Right lobe of liver (tissue), 4 donors: Measurements from ENCODE around the gene FAM180A.

ENCODE experiments used
- POLR2A ChIP-seq: fragments of 450-650 bp; IDR thresholded peaks from one replicate; pipeline ENCODE4 v1.6.1; 2017; ENCODE audit warnings: antibody characterized with exemption, mild to moderate bottlenecking
- TF ChIP-seq, protein P1 (sequence below), 4 donors: fragments of 200-600 bp in 3 of 4; fragments of 450-650 bp in 1 of 4; IDR thresholded peaks; one replicate each; pipeline versions ENCODE4 v1.5.1 to v1.8.0; 2016 to 2022; ENCODE audit warnings: antibody characterized with exemption in 4 of 4, mild to moderate bottlenecking in 2 of 4
- donor health status: DM: no; HTN: no; CAD: no.
- donor health status: DM: no; HTN: no; CAD: no.
- donor health status: DM: no; HTN: yes; CAD: no.

- TF ChIP-seq, protein P1, sequence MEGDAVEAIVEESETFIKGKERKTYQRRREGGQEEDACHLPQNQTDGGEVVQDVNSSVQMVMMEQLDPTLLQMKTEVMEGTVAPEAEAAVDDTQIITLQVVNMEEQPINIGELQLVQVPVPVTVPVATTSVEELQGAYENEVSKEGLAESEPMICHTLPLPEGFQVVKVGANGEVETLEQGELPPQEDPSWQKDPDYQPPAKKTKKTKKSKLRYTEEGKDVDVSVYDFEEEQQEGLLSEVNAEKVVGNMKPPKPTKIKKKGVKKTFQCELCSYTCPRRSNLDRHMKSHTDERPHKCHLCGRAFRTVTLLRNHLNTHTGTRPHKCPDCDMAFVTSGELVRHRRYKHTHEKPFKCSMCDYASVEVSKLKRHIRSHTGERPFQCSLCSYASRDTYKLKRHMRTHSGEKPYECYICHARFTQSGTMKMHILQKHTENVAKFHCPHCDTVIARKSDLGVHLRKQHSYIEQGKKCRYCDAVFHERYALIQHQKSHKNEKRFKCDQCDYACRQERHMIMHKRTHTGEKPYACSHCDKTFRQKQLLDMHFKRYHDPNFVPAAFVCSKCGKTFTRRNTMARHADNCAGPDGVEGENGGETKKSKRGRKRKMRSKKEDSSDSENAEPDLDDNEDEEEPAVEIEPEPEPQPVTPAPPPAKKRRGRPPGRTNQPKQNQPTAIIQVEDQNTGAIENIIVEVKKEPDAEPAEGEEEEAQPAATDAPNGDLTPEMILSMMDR (IDR thresholded peaks at IDR 0.05): no peak
- no peak for TF ChIP-seq POLR2A
These were observed 55.1 kb downstream of the FAM180A start for GRCh38 chr7:135693558-135693957.
